ENCODE data around the gene GPAT3.
"Not testable (repeated sequence)": the region's sequence is repeated elsewhere in the genome, so short reads cannot be mapped to it uniquely, and the experiment has no call there.

The GPAT3 gene

GRCh38 chr4:83552924-83553323 is 17.0 kb downstream of the GPAT3 start:
- ATAC-seq = peak; percentile 55 to 59

- ATAC-seq = no peak
Observed at GRCh38 chr4:83556006-83556707, 20.2 kb downstream of the GPAT3 start.

GRCh38 chr4:83556816-83557215 is 20.9 kb downstream of the GPAT3 start:
- no peak for ATAC-seq

- ATAC-seq = no peak
Observed at GRCh38 chr4:83558059-83558653, 22.2 kb downstream of the GPAT3 start.

GRCh38 chr4:83558680-83559079 is 22.8 kb downstream of the GPAT3 start:
- ATAC-seq = no peak

GRCh38 chr4:83560523-83560922 is 24.6 kb downstream of the GPAT3 start:
- no peak for ATAC-seq

- ATAC-seq = peak; percentile 65 to 76
Observed at GRCh38 chr4:83561381-83561780, 25.5 kb downstream of the GPAT3 start.

- no peak for ATAC-seq
Observed at GRCh38 chr4:83563998-83564397, 28.1 kb downstream of the GPAT3 start.

GRCh38 chr4:83568062-83568461 is 32.2 kb downstream of the GPAT3 start:
- ATAC-seq = no peak

GRCh38 chr4:83569429-83569828 is 33.5 kb downstream of the GPAT3 start:
- no peak for ATAC-seq

- ATAC-seq = no peak
Observed at GRCh38 chr4:83569987-83570386, 34.1 kb downstream of the GPAT3 start.

GRCh38 chr4:83572848-83573247 is 36.9 kb downstream of the GPAT3 start:
- ATAC-seq = no peak

GRCh38 chr4:83574247-83574646 is 38.3 kb downstream of the GPAT3 start:
- ATAC-seq = no peak

- ATAC-seq = not testable (repeated sequence)
Observed at GRCh38 chr4:83576237-83576636, 40.3 kb downstream of the GPAT3 start.

- peak in 1 of 2 donors; percentile 33 for ATAC-seq
Observed at GRCh38 chr4:83581411-83582288, 45.7 kb downstream of the GPAT3 start.

- peak; percentile 20 to 41 for ATAC-seq
Observed at GRCh38 chr4:83582289-83582785, 46.4 kb downstream of the GPAT3 start.

- ATAC-seq = no peak
Observed at GRCh38 chr4:83585982-83586508, 50.1 kb downstream of the GPAT3 start.

GRCh38 chr4:83589279-83589678 is 53.4 kb downstream of the GPAT3 start:
- no peak for ATAC-seq

- ATAC-seq = no peak
Observed at GRCh38 chr4:83591056-83591455, 55.1 kb downstream of the GPAT3 start.

GRCh38 chr4:83591730-83592129 is 55.8 kb downstream of the GPAT3 start:
- ATAC-seq = no peak

GRCh38 chr4:83599183-83599582 is 63.3 kb downstream of the GPAT3 start:
- ATAC-seq = peak in 1 of 2 donors; percentile 36

- ATAC-seq = no peak
Observed at GRCh38 chr4:83603129-83603528, 67.2 kb downstream of the GPAT3 start.

GRCh38 chr4:83604321-83604720 is 68.4 kb downstream of the GPAT3 start:
- no peak for ATAC-seq
